Nephron (organoid): ENCODE results near the gene IFNL2.
A peak's percentile ranks its signal among the peaks of the same experiment; 100 is the strongest.

Source experiments
- H3K27ac Mint-ChIP-seq, 3 experiments: 2 replicates each; pipeline ENCODE4 v1.8.0; 2020; ENCODE audit warnings: mixed read lengths in 3 of 3, mild to moderate bottlenecking in 2 of 3, moderate library complexity in 1 of 3
- H3K27me3 Mint-ChIP-seq: 2 replicates; pipeline ENCODE4 v1.8.0; 2021; ENCODE audit warnings: low read depth, mild to moderate bottlenecking, moderate library complexity, mixed read lengths
- H3K36me3 Mint-ChIP-seq: 2 replicates; pipeline ENCODE4 v1.8.0; 2020; ENCODE audit warnings: low read depth, mixed read lengths
- H3K4me1 Mint-ChIP-seq: 2 replicates; pipeline ENCODE4 v1.8.0; 2020; ENCODE audit warnings: mixed read lengths
- H3K4me3 Mint-ChIP-seq, 3 experiments: 2 replicates each; pipeline ENCODE4 v1.8.0; 2020; ENCODE audit warnings: mild to moderate bottlenecking in 3 of 3, mixed read lengths in 3 of 3, moderate library complexity in 2 of 3
- H3K9me3 Mint-ChIP-seq: 2 replicates; pipeline ENCODE4 v1.8.0; 2020; ENCODE audit warnings: mixed read lengths
- TF ChIP-seq, protein P1 (sequence below), 3 experiments: fragments of 200-600 bp; sonication (generic); IDR thresholded peaks; one replicate each; pipeline ENCODE4 v1.5.0; 2021; ENCODE audit warnings: antibody characterized with exemption in 3 of 3; ENCODE audit not compliant: unreplicated experiment in 3 of 3

Gene IFNL2

DNA sequence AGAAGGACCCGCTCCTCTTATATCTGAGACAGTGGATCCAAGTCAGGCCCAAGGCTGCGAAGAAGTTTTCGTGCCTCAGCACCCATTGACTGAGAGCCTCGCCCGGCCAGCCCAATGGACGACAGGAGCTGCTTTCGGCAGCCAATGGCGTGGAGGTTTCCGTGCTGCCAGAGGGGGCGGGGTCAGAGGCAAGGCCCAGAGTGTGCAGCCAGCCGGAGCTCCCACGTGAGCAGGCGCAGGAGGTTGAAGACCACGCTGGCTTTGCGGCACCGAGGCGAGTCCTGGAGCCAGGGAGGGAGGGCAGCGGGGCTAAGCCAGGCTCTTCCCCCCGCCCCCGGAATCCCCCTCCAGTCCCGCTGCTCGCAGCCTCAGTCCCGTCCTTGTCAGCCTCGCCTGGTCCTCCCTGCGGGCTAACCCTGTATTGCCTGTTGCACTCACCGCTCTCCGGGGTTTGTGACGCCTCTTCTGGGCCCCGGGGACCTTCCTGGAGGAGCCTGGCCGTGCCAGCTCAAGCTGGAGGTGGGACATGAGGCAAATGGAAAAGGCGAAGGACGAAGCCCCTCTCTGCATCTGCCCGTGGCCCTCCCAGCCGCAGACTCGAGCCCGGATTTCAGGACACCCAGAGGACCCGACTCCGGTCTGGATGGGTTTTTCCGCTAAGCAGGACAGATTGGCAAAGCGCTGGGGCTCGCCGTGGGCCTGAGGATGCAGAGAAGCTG lies 21.1 kb upstream of the IFNL2 start:
- H3K27me3 Mint-ChIP-seq: peaks cover 63% of the 10 kb centered on the region
- H3K36me3 Mint-ChIP-seq: no peaks in the 10 kb centered on the region
- H3K4me1 Mint-ChIP-seq: no peaks in the 10 kb centered on the region
- peak overlapping the region in 2 of 3 experiments; percentile 23 to 26 for H3K4me3 Mint-ChIP-seq
- TF ChIP-seq, protein P1, sequence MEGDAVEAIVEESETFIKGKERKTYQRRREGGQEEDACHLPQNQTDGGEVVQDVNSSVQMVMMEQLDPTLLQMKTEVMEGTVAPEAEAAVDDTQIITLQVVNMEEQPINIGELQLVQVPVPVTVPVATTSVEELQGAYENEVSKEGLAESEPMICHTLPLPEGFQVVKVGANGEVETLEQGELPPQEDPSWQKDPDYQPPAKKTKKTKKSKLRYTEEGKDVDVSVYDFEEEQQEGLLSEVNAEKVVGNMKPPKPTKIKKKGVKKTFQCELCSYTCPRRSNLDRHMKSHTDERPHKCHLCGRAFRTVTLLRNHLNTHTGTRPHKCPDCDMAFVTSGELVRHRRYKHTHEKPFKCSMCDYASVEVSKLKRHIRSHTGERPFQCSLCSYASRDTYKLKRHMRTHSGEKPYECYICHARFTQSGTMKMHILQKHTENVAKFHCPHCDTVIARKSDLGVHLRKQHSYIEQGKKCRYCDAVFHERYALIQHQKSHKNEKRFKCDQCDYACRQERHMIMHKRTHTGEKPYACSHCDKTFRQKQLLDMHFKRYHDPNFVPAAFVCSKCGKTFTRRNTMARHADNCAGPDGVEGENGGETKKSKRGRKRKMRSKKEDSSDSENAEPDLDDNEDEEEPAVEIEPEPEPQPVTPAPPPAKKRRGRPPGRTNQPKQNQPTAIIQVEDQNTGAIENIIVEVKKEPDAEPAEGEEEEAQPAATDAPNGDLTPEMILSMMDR (IDR thresholded peaks at IDR 0.05; ENCODE audit: unreplicated experiment in 3 of 3): no peak
- H3K9me3 Mint-ChIP-seq: no peaks in the 10 kb centered on the region
- H3K27ac Mint-ChIP-seq: no peak overlapping the region

DNA sequence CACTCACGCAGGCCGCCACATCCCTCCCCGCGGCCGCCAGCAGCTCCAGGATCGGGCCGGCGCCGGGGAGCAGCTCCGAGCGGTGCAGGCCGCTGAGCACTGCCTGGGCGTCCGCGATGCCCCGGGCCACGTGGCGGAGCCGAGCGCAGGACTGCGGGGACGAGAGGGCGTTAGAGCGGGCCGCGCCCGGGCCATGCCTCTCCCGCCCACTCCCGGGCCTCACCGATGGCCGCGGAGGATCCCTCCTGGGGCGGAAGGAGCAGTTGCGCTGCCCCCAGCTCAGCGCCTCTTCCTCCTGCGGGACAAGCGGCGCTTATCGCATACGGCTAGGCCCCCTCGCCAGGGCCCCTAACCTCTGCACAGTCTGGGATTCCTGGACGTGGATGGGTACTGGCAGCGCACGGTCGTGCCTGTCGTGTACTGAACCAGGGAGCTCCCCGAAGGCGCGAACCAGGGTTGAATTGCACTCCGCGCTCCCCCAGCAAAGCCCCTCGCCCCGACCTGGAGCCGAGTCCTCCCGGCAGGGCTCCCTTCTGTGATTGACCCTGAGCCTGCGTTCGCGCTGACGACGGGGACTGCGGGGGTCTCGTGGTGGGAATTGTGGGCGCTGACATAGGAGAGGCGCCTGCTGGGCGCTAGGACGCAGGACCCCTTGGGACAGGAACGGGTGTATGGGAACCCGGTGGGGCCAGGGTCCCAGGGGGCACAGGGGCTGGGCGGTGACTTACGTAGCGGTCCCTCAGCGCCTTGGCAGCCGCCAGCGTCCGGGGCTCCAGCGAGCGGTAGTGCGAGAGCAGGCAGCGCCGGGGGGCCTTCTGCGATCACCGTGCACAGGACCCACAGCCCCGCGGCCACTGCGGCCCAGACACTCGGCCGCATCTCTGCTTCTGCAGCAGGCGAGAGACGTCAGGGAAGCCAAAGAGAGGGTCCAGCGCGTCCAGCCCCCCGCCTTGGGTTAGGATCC lies 20.2 kb upstream of the IFNL2 start:
- Mint-ChIP-seq H3K36me3 (no peaks in the 10 kb centered on the region), H3K27me3 (peaks cover 72% of the 10 kb centered on the region), H3K9me3 (no peaks in the 10 kb centered on the region), H3K4me1 (no peaks in the 10 kb centered on the region), H3K4me3 (no peak overlapping the region), H3K27ac (no peak overlapping the region)
- TF ChIP-seq, protein P1 (IDR thresholded peaks at IDR 0.05; ENCODE audit: unreplicated experiment in 3 of 3): no peak

DNA sequence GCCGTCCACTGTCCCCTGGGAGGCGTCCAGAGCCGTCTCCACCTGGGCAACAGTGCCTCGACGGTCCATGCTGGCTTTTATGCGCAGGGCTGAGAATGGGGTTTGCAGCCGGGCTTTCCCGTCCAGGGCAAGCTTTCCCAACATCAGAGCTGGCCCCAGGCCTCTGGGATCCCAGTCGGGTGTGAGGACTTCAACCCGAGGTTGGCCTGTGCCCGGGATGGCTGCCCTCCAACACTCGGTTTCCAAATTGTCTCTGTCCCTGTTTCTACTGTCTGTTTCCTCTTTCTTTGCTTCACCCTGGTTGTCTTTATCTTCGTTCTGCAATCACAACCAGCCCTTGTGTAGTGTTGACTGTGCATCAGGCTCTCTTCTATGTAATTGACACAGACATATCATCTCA lies 19.4 kb upstream of the IFNL2 start, which contains the start of gene IFNL4:
IFNL4 (minus strand) TSS at position 51 of the 400 bp plus-strand sequence.
- Mint-ChIP-seq H3K27me3 (peaks cover 74% of the 10 kb centered on the region), H3K4me1 (no peaks in the 10 kb centered on the region), H3K27ac (no peak within 1 kb of the TSS), H3K4me3 (peak within 1 kb of the TSS; percentile 9 to 44 (median 30)), H3K9me3 (no peaks in the 10 kb centered on the region), H3K36me3 (no peaks in the 10 kb centered on the region)
- TF ChIP-seq, protein P1 (IDR thresholded peaks at IDR 0.05; ENCODE audit: unreplicated experiment in 3 of 3): no peak

DNA sequence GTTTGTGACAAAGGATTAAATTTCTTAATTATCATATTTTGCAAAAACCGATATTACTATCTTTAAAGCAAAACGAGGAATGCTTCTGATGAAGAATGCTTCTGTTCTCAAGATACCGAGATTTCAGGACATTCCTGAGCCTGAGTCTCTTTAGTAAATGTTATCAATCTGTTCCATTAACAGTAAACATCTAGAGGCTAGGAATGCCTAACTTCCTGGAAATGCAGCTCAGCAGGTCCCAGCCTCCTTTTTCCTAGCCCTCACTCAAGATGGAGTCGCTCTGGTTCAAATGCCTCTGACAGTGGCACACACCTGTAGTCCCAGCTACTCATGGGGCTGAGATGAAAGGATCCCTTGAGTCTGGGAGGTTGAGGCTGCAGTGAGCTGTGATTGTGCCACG lies 17.1 kb upstream of the IFNL2 start:
- Mint-ChIP-seq H3K27me3 (peaks cover 80% of the 10 kb centered on the region), H3K36me3 (no peaks in the 10 kb centered on the region), H3K27ac (no peak overlapping the region), H3K4me3 (no peak overlapping the region), H3K9me3 (no peaks in the 10 kb centered on the region), H3K4me1 (no peaks in the 10 kb centered on the region)
- TF ChIP-seq, protein P1 (IDR thresholded peaks at IDR 0.05; ENCODE audit: unreplicated experiment in 3 of 3): no peak

DNA sequence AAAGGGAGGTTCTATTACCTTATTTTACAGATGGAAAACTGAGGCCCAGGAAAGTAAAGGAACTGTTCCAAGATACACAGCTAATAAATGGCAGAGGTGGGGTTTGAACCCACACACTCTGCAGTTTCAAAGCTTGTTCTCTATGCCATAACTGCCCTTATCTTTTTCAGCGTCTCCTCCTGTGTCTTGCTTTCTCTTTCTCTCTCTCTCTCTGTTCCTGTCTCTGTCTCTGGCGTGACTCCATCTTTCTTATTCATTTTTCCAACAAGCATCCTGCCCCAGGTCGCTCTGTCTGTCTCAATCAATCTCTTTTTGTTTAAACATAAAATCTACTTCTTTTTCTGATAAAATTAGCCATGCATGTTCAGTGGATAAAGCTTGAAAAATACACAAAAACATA lies 16.4 kb upstream of the IFNL2 start:
- no peak overlapping the region for H3K4me3 Mint-ChIP-seq
- no peaks in the 10 kb centered on the region for H3K4me1 Mint-ChIP-seq
- peaks cover 84% of the 10 kb centered on the region for H3K27me3 Mint-ChIP-seq
- no peak overlapping the region for H3K27ac Mint-ChIP-seq
- no peaks in the 10 kb centered on the region for H3K36me3 Mint-ChIP-seq
- TF ChIP-seq, protein P1 (IDR thresholded peaks at IDR 0.05; ENCODE audit: unreplicated experiment in 3 of 3): no peak
- H3K9me3 Mint-ChIP-seq: peaks cover 4% of the 10 kb centered on the region
